ENCODE results near the gene KCNK15.

Gene KCNK15

DNA sequence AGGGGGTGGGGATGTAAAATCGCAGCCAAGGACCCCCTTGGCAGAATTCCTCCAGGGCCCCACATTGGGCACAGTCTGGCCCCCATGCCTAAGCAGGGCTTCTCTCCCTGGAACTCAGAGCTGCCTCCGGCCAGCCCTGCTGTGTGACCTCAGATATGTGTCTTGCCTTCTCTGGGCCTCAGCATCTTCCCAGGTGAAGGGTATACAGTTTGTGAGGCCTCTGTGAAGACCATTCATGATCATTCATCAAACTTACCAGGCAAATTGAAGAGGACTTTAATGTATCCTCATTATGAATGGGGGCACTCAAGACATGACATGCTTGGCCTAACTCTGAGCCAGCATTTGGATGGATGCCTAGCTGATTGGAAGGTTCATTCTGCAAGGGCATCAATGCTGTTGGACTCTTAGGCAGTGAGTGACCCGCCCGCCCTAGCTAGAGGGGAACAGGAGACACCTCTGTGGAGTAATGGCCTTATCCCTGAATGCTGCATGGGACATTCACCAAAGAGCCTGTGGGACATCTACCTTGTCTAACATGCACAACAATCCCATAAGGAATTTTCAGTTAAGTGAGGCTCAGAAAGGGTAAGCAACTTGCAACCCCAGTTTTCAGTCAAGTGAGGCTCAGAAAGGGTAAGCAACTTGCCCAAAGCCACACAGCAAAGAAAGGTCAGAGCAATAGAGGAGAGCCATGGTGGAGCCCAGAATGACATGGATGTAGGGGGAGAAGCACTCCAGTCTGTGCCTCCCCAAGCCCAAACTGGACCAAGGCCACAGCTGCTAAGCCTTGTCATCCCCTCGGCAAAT, 30.0 kb upstream of the KCNK15 start:
- no peak for DNase-seq (ENCODE audit: low spot score)

DNA sequence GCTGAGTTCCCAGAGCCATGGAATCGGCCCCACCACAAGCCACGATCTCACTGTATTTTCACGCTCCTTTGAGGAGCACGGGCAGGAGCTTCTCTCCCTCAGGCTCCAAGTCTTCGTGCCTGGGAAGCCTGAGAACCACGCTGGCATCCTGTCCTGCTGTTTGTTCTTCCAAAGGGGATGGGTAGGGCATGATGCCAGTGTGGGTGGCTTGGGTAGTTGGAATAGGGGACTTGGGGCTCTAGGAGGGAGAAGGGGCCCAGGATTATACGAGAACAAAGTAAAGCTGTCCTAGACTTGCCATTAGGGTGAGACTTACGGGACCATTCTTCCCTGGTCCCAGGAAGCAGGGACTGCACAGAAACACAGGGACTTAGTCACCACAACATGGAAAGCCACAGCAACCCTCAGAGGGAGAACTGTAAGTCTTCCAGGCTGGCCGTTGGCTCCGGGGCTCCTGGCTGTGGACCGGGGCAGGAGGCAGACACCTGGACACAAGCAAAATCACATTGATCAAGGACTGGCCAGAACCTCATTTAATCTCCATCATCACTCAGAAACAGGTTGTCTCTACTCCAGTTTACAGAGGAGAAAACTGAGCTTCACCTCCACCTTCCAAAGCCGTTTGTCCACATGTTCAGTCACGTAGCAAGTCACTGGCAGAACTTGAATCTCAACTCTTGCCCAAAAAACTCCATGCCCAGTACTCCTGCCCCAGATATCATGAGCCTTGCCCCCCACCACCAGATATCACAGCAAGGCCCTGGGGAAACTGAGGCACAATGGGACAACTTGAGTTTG, 29.2 kb upstream of the KCNK15 start:
- no peak for TF ChIP-seq CTCF (IDR thresholded peaks at IDR 0.05; ENCODE audit: extremely low read depth, missing control alignments)
- DNase-seq (ENCODE audit: low spot score) = no peak

More for the DNA sequence above, 30.0 kb upstream of the KCNK15 start:
- TF ChIP-seq CTCF (IDR thresholded peaks at IDR 0.05; ENCODE audit: extremely low read depth, missing control alignments) = no peak

- no peak for TF ChIP-seq CTCF (IDR thresholded peaks at IDR 0.05; ENCODE audit: extremely low read depth, missing control alignments)
- no peak for DNase-seq (ENCODE audit: low spot score)
Measured at GRCh38 chr20:44717986-44718385, 27.7 kb upstream of the KCNK15 start.

- no peak for TF ChIP-seq CTCF (IDR thresholded peaks at IDR 0.05; ENCODE audit: extremely low read depth, missing control alignments)
- DNase-seq (ENCODE audit: low spot score) = no peak
Measured at GRCh38 chr20:44719841-44720240, 25.8 kb upstream of the KCNK15 start.

DNA sequence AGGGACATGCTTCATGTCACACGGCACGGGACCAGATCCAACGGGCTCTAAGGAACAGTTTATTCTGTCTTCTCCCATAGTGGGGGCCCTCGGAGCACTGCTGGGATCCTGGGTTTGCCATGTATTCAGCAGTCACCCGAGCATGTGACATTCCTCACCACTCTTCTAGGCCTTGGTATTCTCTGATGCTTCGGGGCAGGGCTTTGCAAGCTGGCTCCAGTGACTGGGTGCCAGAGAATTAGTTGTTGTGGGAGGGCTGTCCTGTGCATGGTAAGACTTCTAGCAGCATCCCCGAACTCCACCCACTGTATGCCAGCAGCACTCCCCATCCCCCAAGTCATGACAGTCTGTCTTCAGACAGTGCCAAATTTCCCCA, 25.1 kb upstream of the KCNK15 start:
- no peak for TF ChIP-seq CTCF (IDR thresholded peaks at IDR 0.05; ENCODE audit: extremely low read depth, missing control alignments)
- DNase-seq (ENCODE audit: low spot score) = no peak

DNA sequence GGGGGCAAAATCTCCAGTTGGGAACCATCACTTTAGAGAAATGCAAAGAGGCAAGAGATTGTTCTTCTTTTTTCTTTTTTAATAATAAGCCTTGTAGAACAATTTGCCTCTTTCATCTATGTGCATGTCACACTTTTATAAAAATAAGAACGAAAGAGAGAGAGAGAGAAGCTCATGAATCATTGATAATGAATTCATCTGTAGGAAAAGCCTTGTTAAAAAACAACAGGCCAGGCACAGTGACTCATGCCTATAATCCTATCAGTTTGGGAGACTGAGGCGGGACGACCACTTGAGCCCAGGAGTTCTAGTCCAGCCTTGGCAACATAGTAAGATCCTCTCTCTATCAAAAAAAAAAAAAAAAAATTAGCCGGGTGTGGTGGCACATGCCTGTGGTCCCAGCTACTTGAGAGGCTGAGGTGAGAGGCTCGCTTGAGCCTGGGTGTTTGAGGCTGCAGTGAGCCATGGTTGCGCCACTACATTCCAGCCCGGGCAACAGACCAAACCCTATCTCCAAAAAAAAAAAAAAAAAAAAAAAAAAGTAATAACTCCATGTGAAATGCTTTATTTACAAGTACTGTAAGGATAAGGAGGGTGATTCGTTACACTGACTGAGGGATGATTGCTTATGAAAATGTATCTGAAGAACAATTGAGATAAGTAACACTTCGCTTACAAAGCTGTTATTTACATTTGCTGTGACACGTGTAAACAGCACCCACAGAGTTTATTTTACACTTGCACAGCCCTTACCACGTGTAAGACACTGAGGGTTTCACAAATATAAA, 24.5 kb upstream of the KCNK15 start:
- no peak for TF ChIP-seq CTCF (IDR thresholded peaks at IDR 0.05; ENCODE audit: extremely low read depth, missing control alignments)
- DNase-seq (ENCODE audit: low spot score) = no peak

DNA sequence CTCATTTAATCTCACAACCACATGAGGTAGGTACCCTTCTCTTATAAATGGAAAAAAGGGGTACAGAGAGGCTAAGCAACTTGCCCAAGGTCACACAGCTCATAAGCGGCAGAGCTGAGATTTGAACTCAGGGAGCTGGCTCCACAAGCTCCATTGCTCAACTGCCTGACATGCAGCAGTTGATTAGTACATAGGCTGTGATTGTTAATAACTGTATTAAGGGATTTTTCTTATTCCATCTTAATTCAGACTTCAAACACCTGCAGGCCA, 23.9 kb upstream of the KCNK15 start:
- TF ChIP-seq CTCF (IDR thresholded peaks at IDR 0.05; ENCODE audit: extremely low read depth, missing control alignments) = no peak

More for the DNA sequence above, 23.9 kb upstream of the KCNK15 start:
- DNase-seq (ENCODE audit: low spot score) = no peak

All from GM20000 (cell line).